Activated CD4-positive, CD25-positive, alpha-beta regulatory T cell treated with anti-CD3 and anti-CD28 coated beads, Interleukin-2, amount 50 U/mL, for 72 hours (primary cell): ENCODE measurements around the gene PPM1L.
"Not testable (repeated sequence)": the region's sequence is repeated elsewhere in the genome, so short reads cannot be mapped to it uniquely, and the experiment has no call there.

ENCODE experiments used
- DNase-seq: peaks from one replicate; pipeline ENCODE4 v3.0.0; 2021

The PPM1L gene

DNA sequence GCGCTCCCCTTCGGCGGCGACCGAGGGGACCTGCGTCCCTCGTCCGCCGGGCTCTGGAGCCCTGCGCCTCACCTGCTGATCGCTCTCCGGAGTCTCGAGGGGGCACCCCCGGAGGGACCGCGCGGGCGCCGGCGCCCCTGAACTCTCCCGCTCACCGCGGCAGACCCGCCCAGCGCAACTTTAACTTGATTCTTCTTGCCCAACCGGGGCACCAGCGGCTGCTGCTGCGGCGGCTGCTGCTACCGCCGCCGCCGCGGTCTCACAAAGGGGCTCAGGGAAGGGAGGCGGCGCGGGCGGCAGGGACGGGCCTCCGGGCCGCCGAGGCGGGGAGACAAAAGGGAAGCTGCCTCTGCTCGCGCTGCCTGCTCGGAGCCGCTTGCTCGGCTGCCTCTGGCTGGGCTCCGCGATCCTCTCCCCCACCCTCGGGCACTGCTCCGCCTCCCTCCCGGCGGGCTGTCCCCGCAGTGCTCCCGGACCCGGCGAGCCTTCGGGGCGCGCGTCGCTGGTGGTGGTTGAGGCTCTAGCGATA lies at the start of gene PPM1L:
PPM1L (plus strand) TSS at position 456 of the 529 bp plus-strand sequence.
- peak; percentile 55 for DNase-seq

DNA sequence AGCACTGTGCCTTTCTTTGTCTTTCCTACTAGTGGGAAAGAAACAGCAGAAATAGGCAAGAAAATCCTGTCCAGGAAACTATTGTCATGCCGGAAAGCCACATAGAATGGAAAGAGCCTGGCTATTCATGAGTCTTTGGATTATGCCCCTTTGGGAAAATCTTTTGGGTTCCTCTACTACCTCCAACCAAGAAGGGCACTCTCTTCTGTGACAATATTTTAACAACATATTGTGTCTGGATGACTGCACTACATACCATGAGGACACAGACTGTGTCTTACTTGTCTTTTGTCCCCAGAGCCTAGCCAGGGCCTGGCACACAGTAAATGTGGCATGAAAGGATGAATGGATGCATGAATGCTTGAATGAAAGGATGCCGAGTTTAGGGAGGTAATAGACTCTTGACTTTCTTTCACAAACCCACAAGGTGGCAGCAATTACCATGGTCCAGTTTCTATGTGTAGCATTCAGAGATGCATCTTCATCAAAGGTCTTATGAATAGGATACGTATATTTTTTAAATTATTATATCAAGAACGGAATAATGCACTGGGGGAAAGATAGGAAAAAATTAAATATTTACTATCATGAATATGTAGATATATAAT lies 48.7 kb upstream of the PPM1L start:
- DNase-seq: no peak

DNA sequence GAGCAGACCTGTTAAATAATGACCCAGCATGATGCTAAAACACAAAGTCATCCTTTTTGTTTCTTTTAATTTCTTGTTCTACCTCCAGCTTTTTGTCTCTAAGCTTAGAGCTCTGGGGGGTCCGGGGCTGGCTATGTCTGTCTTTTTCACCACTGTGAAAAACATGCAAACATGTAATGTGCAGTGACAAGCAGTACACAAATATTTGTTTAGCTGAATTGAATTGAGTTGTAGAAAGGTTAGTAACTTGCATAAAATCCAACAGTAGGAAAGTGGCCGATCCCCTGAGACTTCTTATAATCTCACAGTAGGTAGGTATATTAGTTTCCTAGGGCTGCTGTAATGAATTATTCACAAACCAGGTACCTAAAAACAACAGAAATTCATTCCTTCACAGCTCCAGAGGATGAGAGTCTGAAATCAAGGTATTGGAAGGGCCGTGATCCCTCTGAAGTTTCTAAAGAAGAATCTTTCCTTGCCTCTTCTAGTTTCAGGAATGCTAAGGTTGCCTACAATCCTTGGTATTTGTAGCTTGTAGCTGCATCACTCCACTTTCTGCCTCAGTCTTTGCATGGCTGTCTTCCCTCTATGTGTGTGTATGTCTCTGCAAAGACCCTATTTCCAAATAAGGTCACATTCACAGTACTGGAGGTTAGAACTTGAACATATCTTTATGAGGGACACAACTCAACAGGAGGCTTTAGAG lies 46.4 kb upstream of the PPM1L start:
- no peak for DNase-seq

DNA sequence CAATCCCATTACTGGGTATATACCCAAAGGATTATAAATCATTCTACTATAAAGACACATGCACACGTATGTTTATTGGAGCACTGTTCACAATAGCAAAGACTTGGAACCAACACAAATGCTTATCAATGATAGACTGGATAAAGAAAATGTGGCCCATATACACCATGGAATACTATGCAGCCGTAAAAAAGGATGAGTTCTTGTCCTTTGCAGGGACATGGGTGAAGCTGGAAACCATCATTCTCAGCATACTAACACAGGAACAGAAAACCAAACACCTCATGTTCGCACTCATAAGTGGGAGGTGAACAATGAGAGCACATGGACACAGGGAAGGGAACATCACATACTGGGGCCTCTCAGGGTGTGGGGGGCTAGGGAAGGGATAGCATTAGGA lies 42.9 kb upstream of the PPM1L start:
- not testable (repeated sequence) for DNase-seq

DNA sequence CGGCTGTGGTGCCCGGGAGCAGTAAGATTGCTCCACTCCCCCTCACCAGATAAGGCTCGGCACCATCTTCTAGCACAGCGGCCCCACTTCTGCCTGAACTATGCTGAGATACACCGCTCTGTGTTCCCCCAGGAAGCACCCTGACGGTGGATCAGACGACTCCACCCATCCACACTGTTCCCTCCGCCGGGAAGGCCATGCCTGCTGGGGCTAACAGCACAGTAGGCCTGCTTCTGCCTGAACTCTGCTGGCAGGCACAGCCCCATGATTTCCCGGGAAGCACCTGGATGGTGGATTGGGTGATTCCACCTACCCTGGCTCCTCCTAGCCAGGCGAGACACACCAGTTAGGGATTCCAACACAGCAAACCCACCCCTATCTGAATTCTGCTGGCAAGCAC lies 36.3 kb upstream of the PPM1L start:
- DNase-seq: no peak

DNA sequence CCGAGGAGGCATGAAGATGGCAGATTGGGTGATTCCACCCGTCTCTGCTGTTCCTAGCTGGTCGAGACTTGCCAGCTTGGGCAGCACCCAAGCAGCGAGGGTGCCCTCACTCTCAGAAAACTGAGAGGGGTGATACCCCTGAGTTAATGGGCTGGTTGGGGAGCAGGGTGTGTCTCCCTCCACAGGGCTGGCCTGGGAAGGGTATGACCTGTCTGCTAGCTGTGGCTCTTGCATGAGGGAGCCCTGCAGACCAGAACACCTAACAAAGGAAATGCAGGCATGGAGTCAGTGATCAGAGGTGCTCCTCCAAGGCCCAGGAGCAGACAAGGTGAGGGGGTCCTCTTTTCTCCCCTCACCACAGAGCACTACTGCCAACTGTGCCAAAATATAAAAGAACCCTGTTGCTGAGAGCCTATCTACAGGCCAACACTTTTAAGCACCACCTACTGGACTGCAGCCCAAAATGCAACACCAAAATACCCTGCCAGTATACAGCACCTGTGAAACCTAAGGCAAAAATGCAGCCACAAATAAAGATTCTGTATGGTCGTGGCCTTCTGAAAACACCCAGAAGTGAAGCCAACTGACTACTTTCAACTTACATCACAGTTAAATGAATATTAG lies 35.8 kb upstream of the PPM1L start:
- DNase-seq: no peak

DNA sequence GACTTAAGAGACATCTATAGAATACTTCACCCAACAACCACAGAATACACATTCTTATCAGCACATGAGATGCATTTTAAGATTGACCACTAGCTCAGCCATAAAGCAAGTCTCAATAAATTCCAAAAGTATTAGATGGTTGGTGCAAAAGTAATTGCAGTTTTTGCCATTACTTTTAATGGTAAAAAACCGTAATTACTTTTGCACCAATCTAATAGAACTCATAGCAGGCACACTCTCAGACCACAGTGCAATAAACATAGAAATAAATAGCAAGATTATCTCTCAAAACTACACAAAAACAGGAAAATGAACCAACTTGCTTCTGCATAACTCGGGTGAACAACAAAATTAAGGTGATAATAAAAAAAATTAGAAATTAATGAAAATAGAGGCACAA lies 33.7 kb upstream of the PPM1L start:
- DNase-seq: no peak

DNA sequence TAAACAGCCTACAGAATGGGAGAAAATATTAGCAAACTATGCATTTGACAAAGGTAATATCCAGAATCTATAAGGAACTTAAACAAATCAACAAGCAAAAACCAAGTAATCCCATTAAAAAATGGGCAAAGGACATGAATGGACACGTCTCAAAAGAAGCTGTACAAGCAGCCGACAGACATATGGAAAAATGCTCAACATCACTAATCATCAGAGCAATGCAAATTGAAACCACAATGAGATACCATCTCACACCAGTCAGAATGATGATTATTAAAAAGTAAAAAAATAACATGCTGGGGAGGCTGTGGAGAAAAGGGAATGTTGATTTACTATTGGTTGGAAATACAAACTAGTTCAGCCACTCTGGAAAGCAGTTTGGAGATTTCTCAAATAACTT lies 30.7 kb upstream of the PPM1L start:
- no peak for DNase-seq

DNA sequence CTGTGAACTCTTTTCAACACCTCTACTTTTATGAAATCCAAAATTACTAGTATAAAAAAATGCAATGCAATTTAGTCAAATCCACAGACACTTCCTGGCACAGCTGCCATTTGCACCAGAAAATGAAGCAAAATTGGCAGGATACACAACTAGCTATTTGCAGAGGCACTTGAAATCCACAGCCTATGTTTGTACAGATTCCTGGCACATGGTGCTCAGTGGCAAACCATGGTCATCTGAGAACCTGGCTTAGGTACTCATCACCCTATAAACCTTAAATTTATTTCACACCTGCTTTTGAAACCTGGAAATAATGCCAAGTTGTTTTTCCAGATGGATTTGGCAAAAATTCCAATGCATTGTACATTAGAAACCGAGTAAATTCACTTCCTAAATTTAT lies 20.2 kb upstream of the PPM1L start:
- no peak for DNase-seq

DNA sequence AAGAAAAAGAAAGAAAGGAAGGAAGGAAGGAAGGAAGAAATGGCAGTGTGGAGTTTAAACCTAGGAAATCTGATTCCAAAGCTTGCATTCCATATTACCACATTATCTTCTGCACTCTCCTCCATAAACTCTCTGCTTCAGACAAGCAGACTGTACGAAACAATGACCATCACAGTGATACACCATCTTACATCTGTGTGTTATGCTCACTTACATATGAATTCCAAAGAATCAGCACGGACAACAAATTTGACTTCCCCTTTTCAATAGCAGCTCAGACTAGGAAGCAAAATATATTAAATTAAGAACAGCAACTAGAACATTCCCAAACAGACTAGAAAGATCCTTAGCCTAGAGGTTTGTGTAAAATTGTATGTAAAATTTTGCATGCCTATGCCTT lies 18.0 kb upstream of the PPM1L start:
- no peak for DNase-seq

DNA sequence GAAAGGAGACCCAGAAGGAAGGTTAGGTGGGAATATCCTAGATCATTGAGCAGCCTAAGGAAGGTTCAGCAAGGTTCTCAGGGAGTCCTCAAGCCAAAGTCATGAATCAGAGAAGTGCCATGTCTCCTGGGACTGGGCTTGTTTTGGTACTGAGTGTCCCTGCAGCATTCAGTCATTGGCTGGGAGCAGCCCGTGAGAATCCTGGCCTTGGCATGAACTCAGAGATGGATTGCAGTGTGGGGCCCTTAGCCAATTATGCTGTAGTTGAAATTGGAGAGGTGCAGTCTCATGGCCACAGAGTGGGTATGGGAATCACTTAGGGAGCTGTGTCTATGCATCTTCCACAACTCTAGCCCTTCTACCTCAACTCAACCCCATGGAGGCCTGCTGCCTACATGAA lies 17.0 kb upstream of the PPM1L start:
- DNase-seq: no peak

DNA sequence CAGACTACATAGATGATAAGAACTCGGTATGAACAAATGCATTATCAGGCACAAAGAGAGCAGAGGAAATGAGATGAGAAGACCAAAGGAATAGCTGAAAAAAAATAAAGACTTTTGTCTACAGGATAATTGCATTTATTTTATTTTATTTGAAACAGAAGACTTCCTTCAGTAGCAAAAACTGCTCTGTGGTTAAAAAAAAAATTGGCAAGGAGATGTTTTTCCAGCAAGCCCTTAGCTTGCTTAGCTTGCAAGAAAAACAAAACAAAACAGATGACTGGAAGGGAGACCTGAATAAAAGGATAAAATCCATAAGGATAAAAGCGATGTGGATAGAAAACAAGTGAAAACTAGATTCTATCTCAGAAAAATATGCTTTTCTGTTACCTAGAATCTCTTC lies 9.1 kb upstream of the PPM1L start:
- no peak for DNase-seq

DNA sequence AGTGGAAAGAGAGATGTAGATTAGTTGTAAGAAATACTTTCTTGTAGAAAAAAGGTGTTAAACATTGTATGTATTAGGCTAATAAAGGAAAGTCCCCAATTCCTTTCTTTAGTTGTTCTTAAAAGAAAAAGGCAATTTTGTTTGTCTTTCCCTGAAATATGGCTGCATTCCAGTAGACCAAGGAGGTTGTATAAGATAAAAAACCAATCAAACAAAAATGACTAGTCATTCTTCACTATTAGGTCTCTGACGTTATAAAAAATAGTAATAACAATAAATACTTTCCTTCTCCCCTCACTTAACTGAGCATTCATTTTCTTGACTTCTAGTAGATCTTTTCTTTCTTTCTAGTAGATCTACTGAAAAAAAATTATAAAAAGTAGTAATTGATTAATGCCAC lies 8.6 kb upstream of the PPM1L start:
- no peak for DNase-seq

DNA sequence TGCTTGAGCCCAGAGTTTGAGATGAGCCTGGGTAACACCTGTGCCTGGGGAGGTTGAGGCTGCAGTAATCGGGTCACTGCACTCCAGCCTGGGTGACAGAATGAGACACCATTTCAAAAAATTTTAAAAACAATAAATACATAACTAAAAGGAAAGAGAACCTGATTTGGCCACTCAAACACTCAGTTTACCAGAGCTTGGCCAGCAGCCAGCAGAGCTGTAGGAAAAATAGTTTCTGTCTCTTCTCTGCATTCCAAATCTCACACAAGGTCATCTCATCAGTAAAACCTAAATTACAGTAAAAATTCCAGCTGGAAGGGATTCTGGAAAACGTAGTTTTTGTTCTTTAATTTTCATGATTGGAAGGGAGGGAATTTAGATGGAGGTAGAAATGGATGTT lies 7.8 kb upstream of the PPM1L start:
- no peak for DNase-seq

DNA sequence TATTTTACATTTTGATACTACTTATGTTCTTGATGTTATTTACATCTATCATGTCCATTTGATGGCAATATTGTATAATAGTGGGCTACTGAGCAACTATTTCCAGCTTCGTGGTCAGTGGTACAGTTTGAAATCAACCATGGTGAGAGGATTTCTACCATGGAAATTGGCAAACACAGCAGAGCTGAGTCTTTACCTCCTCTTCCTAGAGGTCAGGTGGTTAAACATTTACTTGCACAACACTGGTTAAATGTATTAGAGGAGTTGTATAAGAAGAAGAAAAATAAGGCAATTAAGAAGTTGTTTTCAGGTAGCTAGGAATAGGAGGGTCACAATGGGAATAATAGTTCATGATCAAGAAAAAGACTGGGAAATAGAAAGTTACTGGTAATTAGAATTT lies 7.2 kb upstream of the PPM1L start:
- no peak for DNase-seq

DNA sequence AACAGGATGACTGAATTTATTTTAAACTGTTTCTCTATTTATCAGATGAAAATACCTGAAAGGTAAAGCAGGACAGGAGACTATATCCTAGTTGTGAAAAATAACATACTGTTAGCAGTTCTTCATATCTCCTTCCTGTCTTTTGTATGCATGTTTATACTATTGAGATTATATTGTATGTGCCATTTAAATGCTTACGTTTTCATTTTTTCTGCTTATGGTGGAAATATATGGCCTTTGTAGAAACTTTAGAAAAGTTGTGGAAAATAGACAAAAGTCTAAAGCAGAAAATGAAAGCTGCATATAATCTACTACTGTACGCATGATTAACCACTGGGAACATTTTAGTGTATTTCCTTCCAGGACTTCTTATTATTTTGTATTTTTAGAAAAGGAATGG lies 2.1 kb upstream of the PPM1L start:
- no peak for DNase-seq

DNA sequence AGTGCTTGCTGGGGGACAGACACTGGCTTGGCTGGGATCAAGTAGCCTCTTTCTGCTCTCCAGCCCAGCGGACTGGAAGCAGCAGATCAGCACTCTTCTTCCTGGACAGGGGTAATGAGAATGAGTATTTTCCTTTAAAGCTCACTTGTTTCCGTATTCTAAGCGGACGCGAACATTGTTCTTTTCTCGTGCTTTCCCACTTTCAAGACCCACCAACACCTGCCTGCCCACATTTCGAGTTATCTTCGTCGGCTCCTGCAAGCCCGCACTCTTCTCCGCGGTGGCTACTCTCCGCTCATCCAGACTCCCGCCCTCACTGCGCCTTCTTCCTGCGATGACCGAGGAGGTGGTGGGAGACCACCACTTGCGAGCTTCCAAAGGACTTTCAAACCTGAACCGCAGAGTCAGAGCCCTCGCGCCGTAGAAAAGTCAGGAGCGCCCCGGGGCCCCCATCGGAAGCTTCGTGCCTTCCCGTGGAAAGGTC lies 1.6 kb upstream of the PPM1L start:
- peak; percentile 27 for DNase-seq

DNA sequence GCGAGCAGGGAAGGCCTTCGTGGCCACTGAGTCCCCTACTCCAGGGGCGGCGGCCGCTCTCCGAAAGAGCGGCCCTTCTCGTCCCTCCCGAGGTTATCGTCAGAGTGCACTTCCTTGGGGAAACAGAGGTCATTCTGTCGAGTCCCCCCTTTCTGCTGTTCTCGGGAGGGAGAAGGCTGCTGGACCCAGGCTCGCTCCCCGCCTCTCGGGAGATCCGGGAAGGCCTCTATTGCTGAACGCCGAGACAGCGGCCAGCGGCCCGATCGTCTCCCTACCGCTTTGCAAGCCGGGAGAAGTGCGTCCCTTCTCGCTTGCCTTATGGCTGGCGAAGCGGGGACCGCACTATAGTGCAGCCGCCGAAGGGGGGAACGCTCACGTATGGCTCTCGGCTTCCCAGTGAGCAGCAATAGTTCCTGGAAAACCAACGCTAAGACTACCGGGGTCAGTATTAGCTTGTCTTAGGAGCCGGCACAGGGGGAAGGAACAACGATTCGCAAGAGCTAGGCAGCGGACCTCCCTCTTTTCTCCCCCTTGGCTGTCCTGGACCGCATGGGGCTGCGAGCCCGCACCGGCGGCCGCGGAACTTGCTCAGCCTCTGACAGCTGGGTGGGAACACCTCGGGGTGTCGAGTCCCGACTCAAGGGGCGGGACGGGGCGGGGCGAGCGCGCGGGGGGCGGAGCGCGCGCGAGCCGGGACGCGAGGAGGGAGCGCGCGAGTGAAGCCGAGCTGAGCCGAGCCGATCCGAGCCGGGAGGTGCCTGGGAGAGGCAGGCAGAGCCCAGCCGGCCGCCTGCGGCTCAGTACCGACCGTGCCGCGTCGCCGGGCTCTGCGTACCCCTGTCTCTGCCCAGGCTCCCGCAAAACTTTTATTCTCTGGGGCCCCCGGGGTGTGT lies 930 bp upstream of the PPM1L start:
- DNase-seq: peak; percentile 82

DNA sequence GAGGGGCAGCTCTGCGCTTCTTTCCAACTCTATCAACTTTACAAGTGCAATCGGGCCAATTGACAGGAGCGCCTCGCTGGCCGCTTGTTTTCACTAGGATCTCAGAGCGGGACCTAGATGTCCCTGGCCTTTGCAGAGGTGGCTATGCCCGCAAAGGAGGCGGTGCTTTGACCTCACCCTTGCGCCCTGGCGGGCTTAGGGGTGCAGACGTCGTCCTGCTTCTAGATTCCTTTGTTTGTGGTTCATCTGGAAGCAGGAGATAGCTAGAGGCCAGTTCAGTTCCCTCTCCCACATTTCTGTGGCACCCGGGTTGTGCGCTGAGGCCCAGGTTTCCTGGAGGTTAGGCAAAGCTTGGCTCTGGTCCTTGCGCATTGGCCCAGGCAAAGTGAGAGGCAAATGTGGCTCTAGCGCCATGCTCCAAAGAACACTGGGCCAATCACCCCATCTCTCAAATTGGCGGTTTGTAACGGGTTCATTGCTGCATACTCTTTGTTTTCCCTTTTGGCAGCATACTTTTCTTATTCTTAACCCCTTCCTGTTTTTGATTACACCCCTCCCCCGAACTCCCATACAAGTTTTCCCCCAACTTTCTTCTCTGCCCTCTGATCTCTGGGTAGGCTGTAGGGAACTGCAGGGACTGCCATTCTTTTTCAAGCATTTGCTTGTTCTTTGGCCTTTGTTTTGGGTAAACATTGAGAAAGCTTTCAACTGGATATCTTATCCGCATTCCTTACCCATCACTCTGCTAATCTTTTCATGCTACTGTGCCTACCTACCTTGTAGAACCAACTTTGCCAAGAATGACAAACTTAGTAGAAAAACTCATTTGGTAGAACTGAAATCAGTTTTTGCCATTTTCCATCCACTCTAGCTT lies 1.4 kb downstream of the PPM1L start:
- DNase-seq: no peak

DNA sequence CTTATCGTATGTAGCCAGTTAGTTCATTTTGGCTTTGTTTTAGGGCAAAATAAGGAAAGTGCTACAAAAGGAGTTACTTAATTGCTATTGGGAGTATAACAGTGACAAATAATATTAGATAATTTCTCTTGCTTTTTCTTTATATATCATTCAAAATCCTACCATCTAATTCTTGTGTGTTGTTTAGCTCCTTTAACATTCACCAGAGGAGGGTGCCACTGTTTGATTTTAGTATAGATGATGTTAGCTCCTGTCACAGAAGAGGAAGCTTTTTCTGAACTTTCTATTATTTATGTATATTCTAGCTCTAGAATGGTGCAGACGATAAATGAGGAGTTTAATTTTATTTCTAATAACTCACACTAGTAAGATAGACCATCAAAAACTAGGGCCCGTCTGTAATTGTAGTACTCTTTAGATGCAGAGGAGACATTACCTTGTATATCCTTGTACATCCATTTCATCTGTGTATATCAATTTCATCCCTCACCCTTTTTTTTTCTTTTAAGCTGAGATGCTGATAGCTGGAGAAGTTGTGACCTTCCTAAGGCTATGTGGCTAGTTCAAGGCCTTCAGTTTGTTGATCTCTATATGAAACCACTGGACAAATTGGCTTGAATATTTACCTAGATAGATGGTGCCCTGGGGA lies 3.0 kb downstream of the PPM1L start:
- DNase-seq: no peak

DNA sequence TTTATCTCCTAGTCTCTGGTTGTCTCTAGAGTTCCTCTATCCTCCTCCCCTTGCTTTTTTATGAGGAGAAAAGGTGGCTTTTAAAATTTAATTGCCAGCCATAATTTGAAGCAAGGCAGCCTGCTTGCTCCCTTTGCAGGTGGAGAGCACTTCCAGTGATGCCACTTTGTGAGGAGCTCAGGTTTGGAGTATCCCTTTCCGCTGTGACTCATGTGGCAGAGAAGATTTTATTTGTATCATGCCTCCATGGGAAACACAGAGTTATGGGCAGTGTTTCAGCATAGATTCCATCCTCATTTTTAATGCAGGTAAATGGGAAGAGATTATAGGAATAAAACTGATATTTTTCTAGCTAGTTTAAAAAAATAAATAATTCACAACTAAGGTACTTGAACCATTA lies 7.0 kb downstream of the PPM1L start:
- no peak for DNase-seq

DNA sequence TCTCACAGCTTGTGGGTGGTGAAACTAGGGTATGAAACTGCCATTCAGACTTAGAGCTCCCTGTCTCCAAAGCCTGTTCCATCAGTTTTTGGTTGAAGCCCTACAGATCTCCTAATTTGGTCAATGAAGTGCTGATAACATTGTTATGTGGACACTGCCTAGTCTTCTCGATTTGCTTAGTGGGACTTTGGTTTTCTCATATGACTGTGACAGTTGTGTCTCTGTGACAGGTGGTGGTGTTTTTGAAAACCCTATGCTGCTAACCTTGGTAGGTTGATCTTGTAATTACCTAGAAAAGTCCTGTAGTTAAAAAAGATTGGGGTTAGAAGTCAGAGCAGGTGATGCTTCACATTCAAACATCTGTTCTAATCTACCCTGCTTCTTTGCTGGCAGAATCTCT lies 9.2 kb downstream of the PPM1L start:
- DNase-seq: no peak
